Fibroblast of skin of scalp (primary cell): ENCODE results near the gene SEL1L.
"Not testable (repeated sequence)": the region's sequence is repeated elsewhere in the genome, so short reads cannot be mapped to it uniquely, and the experiment has no call there.

Experiments used
- DNase-seq: peaks from one replicate; pipeline ENCODE4 v3.0.0-alpha.2; 2013

The SEL1L gene

DNA sequence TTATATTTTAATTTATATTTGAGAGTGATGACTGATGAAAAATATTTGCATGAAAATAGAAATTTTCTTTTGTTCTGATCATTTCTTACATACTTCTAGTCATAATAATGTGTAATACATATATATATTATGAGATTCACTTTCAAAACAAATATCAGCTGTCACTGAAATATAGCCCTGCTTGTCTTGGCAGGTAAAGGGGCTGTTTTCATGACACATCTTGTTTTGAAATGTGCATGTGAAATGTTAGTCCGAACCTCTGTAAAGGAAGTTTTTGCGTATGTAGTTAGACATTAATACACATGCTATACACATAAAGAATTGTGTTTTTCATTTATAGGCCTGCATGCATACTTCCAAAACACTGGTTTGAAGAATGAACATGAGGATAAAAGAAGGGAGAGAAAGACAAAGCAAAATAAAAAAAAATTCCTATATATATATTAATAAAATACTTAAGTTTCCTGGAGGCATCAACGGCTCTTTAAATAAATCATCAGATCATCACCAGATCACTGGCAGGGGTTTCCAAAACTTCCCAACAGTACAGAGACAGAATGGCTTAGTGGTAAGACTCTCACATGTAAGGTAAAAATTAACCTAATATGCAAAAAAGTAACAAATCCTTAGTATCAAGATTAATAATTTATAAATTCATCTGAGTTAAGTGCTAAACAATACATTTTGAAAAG is 60.1 kb downstream of the SEL1L start:
- DNase-seq: no peak

DNA sequence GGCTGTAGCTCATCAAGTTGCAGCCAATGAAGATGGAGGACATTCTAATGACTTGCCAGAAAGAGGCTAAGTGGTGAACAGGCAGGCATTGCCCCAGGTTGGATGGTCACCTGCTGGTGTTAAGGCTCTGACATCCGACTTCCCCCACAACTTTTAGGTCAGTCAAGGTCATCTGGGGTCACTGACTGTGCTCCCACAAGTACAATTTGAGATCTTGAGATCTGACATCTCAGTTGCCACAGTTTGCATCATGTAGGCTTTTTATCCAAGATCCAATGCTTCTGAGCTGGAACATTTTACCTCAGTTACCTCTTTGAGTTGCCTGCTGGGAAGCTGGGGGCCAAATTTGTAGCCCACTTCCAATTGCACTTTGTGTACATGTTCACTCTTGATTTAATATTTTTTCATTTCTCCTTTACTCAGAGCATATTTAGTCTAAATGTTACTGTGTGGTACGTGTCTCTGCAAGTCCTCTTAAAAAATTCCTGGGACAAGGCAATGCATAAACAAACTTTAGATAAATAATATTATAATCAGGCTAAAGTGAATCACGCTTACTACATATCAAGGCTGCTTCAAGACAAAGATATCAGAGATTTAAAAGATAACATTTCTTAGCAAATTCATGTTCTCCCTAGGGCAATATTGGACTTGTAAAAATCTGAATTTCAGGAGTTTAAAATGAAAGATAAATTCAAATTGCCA is 61.4 kb downstream of the SEL1L start:
- no peak for DNase-seq

DNA sequence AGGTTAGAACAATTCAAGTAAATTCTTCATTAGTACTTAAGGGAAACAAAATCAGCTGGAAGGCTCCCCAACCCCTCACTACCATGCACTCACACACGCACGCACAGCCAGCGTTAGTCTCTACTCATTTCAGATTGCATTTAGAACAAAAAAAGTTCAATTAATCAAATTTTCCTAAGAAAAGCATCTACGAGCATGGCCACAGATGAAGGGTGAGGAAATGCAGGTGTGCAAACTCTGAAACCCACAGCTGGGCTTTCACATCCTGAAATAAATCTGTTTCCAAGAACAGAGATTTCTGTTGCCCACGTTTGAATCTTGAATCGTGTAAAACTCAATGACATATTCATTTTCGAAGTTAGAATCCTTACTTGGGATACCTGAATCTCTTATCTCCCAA is 62.6 kb downstream of the SEL1L start:
- DNase-seq: no peak

DNA sequence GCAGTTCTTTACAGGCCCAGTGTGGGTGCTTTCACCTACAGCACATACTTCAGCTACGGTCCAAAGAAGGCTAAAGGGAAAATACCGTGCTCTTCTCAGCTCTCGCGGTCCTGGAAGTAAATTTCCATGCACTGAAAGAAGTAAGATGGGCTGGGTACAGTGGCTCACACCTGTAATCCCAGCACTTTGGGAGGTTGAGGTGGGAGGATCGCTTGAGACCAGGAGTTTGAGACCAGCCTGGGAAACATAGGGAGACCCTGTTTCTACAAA is 63.2 kb downstream of the SEL1L start:
- not testable (repeated sequence) for DNase-seq

DNA sequence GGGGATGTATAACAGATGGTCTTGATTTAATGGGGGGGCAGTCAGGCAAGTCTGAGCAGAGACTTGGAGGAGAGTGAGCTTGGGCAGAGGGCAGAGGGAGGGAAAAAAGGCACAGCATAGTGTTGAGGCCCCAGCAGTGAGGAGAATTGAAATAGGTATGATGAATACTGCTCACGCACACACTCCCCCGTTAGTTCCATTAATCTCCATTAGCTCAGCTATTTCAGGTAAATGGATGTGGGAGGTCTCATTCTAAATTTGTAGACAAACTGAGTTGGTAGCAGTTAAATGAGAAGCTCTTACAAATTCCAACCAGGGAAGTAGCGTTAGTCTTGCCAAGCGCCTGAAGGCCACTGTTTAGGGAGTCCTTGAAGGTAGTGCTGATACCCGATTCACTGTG is 66.8 kb downstream of the SEL1L start:
- no peak for DNase-seq

DNA sequence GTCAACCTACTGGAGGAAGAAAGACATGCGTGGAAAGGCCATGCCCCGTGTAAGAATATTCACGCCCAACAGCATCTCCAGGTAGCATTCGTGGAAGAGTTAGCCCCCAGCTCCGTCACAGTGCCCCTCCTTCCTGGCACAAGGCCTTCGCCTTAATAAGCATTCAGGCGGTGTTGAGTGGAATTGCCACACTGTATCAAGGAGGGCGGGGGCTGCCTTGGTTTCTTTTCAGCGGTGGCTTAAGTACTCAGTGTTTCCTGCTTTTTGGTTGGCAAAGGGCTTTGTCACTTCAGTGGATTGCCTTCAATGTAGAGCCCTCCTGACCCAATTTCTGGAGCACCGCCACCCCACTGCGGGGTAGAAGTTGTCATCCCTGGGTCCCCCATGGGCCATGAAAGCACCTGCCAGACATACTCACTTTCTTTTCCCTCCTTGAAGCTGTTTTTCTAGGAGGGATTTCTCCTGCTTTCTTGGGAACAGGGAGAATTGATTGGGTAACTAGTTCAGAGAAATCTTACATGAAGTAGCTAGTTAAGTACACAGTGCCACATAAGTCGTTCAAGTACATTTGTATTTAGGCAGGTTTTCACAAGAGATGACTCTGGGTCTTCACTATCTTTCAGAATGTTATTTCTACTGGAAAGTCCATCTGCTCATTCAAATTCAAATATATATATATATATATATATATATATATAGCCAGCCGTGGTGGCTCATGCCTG is 68.0 kb downstream of the SEL1L start:
- DNase-seq: no peak

DNA sequence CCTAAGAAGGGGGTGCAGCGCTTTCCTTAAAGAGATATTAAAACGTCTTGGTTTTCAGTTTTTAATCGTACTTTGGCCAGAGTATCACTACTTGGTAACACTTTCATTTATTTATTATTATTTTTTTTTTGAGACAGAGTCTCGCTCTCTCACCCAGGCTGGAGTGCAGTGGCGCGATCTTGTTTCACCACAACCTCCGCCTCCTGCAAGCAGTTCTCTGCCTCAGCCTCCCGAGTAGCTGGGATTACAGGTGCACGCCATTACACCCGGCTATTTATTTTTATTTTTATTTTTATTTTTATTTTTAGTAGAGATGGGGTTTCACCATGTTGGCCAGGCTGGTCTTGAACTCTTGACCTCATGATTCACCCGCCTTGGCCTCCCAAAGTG is 68.7 kb downstream of the SEL1L start:
- not testable (repeated sequence) for DNase-seq

DNA sequence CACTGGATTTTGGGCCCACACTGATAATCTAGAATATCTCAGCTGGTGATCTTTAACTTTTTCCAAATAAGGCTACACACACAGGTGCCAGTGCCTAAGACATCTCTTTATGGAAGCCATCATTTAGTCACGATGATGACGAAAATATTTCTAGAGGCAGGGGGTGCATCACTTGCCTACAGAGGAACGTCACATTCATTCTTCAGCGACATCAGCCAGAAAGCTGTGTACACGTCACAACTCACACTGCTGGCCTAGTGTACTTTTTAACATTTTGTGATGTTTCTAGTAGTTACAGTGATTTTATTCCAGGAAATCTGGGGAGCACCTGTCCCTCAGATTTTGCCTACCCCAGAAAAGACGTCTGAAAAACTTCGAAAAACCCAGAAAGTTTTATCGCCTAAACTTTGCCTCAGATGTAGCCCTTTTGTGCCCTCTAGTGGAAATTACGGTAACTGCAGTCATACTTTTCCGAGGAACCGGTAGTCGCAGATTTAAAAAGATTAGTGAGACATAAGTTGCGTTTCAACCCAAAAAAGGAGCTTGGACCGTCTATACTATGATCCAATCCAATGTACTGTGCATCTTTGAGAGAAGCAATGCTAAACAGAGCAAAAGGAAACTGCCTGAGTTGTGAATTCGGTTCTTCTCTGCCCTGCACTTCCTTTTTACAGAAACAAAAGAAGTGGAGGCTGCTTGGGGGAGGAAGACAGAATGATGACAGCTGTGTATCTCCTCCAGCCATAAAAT is 69.2 kb downstream of the SEL1L start:
- DNase-seq: peak; percentile 64

DNA sequence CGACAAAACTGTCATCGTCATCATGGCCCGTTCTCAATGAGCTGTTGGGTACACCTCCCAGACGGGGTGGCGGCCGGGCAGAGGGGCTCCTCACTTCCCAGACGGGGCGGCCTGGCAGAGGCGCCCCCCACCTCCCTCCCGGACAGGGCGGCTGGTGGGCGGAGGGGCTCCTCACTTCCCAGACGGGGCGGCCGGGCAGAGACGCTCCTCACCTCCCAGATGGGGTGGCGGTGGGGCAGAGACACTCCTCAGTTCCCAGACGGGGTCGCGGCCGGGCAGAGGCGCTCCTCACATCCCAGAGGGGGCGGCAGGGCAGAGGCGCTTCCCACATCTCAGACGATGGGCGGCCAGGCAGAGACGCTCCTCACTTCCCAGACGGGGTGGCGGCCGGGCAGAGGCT is 71.3 kb downstream of the SEL1L start:
- DNase-seq: not testable (repeated sequence)

DNA sequence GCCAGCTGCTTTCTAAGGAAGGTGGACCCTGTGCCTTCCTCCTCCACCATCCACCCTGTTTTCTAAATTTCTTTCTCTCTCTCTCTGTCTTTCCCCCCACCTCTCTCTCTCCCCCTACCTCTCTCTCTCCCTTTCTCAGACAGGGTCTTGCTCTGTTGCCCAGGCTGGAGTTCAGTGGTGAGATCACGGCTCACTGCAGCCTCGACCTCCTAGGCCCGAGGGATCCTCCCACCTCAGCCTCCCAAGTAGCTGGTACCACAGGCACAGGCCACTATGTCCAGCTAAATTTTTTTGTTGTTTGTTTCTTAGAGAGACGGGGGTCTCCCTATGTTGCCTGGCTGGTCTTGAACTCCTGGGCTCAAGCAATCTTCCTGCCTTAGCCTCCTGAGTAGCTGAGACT is 73.7 kb downstream of the SEL1L start:
- no peak for DNase-seq

DNA sequence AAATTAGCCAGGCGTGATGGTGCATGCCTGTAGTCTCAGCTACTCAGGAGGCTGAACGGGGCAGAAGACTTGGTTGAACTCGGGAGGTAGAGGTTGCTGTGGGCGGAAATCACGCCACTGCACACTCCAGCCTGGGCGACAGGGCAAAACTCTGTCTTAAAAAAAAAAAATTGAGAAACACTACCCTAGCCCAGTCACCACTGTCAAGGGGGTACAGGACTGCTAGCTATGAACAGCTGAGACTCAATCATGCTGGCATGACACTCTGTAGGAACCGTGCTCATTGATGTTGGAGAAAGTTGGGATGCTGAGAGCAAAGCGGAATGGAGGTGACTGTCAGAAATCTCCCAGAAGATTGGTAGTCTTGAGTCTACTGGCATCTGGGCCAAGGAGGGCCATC is 75.3 kb downstream of the SEL1L start:
- no peak for DNase-seq

DNA sequence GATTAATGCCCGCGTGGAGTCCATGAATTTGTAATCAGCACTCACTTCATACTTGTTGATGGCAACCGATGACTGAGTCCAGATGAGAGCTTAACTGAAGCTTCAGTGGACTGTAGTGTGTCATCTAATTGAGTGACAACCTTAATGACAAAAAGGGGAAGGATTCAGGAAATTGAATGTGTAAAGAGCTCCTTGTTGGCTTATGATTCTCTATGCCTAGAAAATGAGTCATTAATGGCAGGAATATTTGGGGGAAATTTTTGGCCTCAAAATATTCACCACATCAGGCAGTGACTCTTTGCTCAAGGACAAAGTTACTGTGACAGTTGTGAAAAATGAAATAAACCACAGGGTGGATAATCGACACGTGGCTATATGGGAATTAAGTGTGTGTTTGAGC is 78.3 kb downstream of the SEL1L start:
- DNase-seq: peak; percentile 46

DNA sequence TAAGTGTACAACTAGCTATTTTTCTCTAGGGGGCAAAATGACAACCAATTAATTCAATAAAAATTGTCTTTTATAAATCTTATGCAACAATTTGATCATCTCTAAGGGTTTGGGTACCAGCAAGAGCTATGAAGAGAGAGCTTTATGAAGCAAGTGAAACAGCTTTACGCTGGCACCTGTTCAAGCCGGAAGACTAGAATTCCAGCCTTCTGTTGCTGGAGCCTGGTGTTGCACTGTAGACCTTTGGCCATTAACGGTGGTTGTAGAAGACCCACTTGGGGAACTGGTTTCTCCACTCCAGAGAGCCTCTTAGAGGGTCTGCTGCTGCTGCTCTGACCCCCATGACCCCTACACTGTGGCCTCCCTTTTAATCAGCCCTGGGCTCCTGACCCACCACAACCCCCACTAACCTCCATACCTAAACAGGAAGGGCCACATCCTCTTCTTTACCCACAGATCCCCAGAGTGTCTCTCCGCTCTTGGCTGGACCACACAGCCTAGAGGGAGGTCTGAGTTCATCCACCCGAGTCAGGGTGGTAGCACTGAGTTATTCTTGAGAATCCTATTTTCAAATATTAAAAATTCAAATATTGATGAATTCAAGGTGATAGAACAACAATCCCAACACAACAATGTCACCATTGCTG is 79.0 kb downstream of the SEL1L start:
- DNase-seq: no peak

DNA sequence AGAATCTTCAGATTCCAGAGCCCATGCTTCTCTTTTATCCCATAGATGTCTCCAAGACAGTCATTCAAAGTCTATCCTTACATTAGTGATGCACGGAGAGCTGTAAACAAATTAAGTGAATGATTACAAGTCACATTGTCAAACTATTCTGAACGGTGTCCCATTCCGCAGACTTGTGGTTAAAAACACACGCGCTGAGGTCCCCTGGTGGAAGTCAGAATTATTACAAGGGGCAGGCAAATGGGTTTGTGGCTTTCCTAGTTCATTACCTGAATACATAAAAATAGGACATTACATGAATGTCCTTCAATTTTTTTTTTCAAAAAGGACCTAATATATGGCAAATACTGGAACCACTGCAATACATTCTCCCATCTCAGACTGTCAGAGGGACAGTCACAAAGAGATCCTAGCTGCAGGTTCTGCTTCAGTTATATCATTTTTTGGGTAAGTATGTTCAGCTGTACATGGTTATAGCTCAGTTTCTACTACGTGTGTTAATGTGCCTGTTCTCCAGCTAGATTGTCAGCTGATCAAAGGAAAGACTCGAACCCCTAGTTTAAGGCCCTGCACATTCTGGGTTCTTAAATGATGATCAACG is 80.4 kb downstream of the SEL1L start:
- DNase-seq: peak; percentile 56

DNA sequence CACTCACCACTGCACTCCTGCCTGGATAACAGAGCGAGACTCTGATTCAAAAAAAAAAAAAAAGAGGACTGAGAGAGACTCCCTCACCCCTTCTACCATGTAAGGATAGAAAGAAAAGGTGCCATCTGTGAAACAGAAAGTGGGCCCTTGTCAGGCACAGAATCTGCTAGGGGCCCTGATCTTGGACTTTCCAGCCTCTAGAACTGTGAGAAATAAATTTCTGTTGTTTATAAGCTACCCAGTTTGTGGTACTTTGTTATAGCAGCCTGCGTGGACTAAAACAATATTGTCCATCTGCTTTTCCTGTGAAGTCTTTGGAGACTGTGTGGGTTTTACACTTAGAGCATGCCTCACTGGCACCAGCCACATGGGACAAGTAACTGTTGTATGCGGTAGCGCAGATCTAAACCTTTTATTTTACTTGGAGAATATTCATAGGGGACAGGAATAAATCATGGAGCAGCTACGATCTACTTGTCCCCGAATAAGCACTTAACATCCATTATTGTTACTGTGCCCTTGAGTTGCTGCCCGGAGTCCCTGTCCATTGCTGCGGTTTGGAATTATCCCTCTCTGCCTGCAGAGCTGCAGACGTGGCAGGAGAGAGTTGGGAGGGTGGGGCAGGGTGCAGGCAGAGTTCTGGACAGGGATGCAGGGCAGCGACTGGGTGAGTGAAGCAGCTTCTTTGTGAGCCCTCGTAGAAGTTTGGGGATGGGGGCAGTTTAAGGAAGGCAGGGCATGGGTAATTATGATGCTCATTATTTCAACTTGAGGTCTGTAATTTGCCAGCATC is 81.1 kb downstream of the SEL1L start:
- DNase-seq: no peak

DNA sequence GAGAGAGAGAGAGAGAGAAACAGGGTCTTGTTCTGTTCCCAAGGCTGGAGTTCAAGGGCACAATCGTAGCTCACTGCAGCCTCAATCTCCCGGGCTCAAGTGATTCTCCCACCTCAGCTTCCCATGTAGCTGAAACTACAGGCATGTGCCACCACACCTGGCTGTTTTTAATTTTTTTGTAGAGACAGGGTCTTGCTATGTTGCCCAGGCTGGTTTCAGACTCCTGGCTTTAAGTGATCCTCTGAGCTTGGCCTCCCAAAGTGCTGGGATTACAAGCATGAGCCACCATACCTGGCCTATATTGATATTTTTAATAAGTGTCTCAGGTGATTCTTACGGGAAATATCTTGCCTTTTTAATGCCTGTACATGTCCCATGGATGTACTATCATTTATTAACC is 82.7 kb downstream of the SEL1L start:
- no peak for DNase-seq

DNA sequence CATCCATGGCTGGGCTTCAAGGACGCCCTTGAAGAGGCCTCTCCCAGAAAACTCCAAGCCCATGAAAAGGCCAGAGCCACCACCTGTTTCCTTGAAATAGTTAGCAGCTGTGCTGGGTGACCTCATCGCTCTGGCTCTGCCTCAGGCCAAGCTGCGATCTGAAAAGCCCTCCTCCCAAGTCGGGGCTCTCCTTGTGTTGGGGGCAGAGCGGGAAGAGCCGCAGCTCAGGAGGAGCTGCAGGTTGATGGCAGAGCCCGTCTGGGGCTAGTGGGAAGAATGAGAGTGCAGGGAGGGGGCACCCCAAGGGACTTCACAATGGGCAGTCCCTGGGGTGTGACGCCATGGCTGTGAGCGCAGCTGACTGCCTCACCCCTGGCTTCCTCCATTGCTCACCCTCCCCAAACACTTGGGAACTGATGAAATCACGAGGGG is 83.5 kb downstream of the SEL1L start:
- DNase-seq: no peak

DNA sequence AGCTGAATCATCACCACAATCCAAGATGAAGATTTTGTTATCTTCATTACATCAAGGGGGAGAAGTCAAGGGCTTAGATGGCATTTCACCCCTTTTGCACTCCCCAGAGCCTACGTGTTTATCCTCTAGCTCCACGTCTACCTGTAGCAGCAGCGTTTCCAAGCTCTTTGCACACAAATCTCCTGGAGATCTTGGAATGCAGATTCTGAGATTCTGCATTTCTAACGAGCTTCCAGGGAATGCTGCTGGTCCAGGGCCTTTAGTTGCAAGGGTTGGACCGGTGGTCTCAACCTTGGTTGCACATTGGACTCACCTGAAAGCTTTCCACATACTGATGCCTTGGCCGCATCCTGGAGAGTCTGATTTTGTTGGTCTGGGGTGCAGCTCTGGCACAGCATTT is 84.1 kb downstream of the SEL1L start:
- no peak for DNase-seq

DNA sequence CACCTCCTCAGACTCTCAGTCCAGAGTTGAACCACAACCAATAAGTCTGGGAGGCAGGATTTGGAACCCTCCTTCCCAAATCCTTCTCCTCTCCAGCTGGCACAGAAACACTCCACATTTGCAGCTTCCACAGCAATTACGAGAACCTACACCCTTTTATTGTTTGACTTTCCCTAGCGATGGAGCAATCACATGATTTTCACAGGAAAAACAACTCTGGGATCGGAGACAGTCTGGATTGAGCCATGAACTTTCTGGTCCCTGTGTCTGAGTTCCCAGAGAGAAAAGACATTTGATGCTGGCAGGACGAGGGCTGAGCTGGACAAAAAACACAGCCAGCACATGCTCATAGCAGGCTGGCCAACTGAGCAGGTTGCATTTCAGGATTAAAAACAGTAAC is 84.5 kb downstream of the SEL1L start:
- no peak for DNase-seq

DNA sequence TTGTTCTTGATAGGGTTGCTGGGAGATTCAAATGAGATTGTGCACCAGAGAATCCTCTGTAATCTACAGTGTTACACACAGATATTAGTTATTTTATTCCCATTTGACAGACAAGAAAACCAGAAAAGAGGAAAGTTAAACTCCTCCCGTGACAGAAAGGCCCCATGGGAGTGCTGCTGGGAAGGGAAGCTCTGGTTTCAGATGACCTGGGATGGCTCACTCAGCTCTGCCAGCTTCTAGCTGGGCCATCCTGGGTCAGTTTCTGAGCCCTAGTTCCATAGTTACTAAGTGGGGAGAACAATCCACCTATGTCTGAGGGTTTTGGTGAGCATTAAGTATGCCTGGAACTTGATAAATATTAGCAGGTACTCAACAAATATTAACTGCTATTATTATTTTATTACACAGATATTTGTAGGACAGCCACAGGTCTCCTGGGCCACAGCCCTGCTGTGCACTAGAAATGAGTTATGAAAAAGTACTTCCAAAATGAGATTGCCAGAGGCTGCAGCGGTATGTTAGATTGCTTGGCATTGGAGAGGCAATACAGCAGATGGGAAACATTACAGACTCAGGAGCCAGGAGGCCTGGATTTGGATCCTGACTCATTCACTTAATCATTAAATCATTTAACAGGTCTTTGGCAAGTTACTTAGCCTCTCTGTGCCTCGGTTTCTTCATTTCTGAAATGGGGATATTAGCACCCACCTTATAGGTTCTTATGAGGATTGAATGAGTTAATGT is 86.5 kb downstream of the SEL1L start:
- DNase-seq: no peak
